RWPE2 (cell line): ENCODE data around the gene ACTA2.

Source experiments
- ATAC-seq: fragments of 200-7000 bp; cut with Tn5 transposase; 3 replicates; pipeline ENCODE4 v1.9.1; 2021; ENCODE audit warnings: low read depth
- DNase-seq: peaks from one replicate; pipeline ENCODE4 v3.0.0-alpha.2; 2020; ENCODE audit warnings: low spot score
- H3K27ac ChIP-seq: fragments of 450-650 bp; 2 replicates; pipeline ENCODE4 v1.5.1; 2017; ENCODE audit warnings: mild to moderate bottlenecking; ENCODE audit not compliant: poor library complexity, severe bottlenecking
- H3K27me3 ChIP-seq: fragments of 250-450 bp; sonication (Bioruptor Pico); 2 replicates; pipeline ENCODE4 v1.5.1; 2021; ENCODE audit warnings: mild to moderate bottlenecking, moderate library complexity; ENCODE audit not compliant: insufficient read depth, poor library complexity, severe bottlenecking
- H3K36me3 ChIP-seq: fragments of 250-450 bp; sonication (Bioruptor Pico); 2 replicates; pipeline ENCODE4 v1.5.1; 2020; ENCODE audit warnings: low read depth, mild to moderate bottlenecking, moderate library complexity
- H3K4me1 ChIP-seq: fragments of 250-450 bp; sonication (Bioruptor Pico); 2 replicates; pipeline ENCODE4 v1.5.1; 2021; ENCODE audit warnings: mild to moderate bottlenecking, moderate library complexity; ENCODE audit not compliant: insufficient read depth, poor library complexity, severe bottlenecking
- H3K4me3 ChIP-seq: fragments of 250-450 bp; sonication (Bioruptor Pico); 2 replicates; pipeline ENCODE4 v1.5.1; 2021; ENCODE audit warnings: mild to moderate bottlenecking, moderate library complexity; ENCODE audit not compliant: severe bottlenecking
- H3K9me3 ChIP-seq: fragments of 250-450 bp; sonication (Bioruptor Pico); 2 replicates; pipeline ENCODE4 v1.5.1; 2021; ENCODE audit warnings: mild to moderate bottlenecking, moderate library complexity; ENCODE audit not compliant: severe bottlenecking
- CTCF ChIP-seq: fragments of 450-650 bp; IDR thresholded peaks from one replicate; pipeline ENCODE4 v1.5.1; 2017; ENCODE audit warnings: mild to moderate bottlenecking, moderate library complexity; ENCODE audit not compliant: poor library complexity, severe bottlenecking

Gene ACTA2

GRCh38 chr10:88911116-88911515, 41.5 kb downstream of the ACTA2 start:
- Histone ChIP-seq H3K9me3 (no peaks in the 10 kb centered on the region), H3K27ac (no peak overlapping the region), H3K4me1 (no peaks in the 10 kb centered on the region), H3K36me3 (no peaks in the 10 kb centered on the region), H3K4me3 (no peak overlapping the region), H3K27me3 (no peaks in the 10 kb centered on the region)
- ATAC-seq (no peak), DNase-seq (no peak)
- TF ChIP-seq CTCF: no peak

GRCh38 chr10:88908194-88908593, 44.4 kb downstream of the ACTA2 start:
- no peak for ATAC-seq
- DNase-seq: no peak
- peaks cover 6% of the 10 kb centered on the region; the same call in 1 of the 2 replicates for H3K36me3 ChIP-seq
- H3K27ac ChIP-seq: no peak overlapping the region
- no peaks in the 10 kb centered on the region for H3K9me3 ChIP-seq
- no peak for TF ChIP-seq CTCF
- H3K4me3 ChIP-seq: no peak overlapping the region
- H3K27me3 ChIP-seq: no peaks in the 10 kb centered on the region
- H3K4me1 ChIP-seq: no peaks in the 10 kb centered on the region

- peaks cover 9% of the 10 kb centered on the region for H3K36me3 ChIP-seq
- H3K9me3 ChIP-seq: no peaks in the 10 kb centered on the region
- ATAC-seq: no peak
- no peaks in the 10 kb centered on the region for H3K27me3 ChIP-seq
- DNase-seq: no peak
- no peaks in the 10 kb centered on the region for H3K4me1 ChIP-seq
- no peak overlapping the region for H3K4me3 ChIP-seq
- TF ChIP-seq CTCF: no peak
- H3K27ac ChIP-seq: no peak overlapping the region
Measured at GRCh38 chr10:88906921-88907320, 45.7 kb downstream of the ACTA2 start.

- Histone ChIP-seq H3K4me3 (no peak overlapping the region), H3K27ac (no peak overlapping the region), H3K36me3 (peaks cover 13% of the 10 kb centered on the region), H3K9me3 (no peaks in the 10 kb centered on the region), H3K4me1 (no peaks in the 10 kb centered on the region), H3K27me3 (no peaks in the 10 kb centered on the region)
- no peak for DNase-seq
- no peak for TF ChIP-seq CTCF
- no peak for ATAC-seq
Measured at GRCh38 chr10:88903715-88904114, 48.9 kb downstream of the ACTA2 start.

- no peak for ATAC-seq
- TF ChIP-seq CTCF: no peak
- no peak overlapping the region for H3K4me3 ChIP-seq
- no peaks in the 10 kb centered on the region for H3K9me3 ChIP-seq
- H3K36me3 ChIP-seq: peaks cover 13% of the 10 kb centered on the region
- H3K4me1 ChIP-seq: no peaks in the 10 kb centered on the region
- no peak for DNase-seq
- no peak overlapping the region for H3K27ac ChIP-seq
- no peaks in the 10 kb centered on the region for H3K27me3 ChIP-seq
Measured at GRCh38 chr10:88901984-88902789, 50.4 kb downstream of the ACTA2 start.
